ENCODE measurements around the gene NAGK.
"Not testable (repeated sequence)": the region's sequence is repeated elsewhere in the genome, so short reads cannot be mapped to it uniquely, and the experiment has no call there.

The NAGK gene

DNA sequence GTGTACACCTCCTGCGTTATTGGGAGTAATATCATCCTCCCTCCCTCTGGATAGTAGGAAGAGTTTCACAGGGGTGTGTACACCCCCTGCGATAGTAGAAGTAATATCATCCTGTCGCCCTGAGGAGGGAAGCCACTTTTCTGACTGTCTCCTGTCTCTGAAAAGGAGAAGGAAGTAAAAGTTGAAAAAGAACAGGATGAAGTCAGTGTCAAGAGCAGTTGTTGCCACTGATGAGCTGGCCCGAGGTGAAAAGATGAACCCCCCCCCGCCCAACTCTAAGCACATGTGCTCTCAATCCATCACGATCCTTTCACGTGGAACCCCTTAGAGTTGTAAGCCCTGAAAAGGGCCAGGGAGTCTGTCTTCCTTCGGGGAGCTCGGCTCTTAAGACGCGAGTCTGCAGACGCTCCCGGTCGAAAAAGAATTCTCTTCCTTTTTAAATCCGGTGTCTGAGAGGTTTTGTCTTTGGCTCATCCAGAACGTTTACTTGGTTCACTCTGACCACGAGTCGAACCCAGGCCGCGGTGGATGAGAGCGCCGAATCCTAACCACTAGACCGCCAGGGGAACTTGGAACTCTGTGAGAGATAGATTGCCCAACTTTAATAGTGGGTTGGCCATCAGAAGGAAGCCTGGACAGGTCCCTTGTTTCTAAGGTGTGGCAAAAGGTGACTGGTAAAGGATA is 22.4 kb upstream of the NAGK start:
- no peak for DNase-seq (ENCODE audit: low read depth, low spot score)
- ChIA-PET CTCF (interaction anchor here (1.6 kb wide), 1 partner anchor 44 kb away, joined by 4 read pairs; no protein-coding TSS in a partner anchor), POLR2A (no interaction called here)
- no peak overlapping the region for H3K4me3 ChIP-seq (ENCODE audit: low read depth, low read length)
- TF ChIP-seq, protein P1, sequence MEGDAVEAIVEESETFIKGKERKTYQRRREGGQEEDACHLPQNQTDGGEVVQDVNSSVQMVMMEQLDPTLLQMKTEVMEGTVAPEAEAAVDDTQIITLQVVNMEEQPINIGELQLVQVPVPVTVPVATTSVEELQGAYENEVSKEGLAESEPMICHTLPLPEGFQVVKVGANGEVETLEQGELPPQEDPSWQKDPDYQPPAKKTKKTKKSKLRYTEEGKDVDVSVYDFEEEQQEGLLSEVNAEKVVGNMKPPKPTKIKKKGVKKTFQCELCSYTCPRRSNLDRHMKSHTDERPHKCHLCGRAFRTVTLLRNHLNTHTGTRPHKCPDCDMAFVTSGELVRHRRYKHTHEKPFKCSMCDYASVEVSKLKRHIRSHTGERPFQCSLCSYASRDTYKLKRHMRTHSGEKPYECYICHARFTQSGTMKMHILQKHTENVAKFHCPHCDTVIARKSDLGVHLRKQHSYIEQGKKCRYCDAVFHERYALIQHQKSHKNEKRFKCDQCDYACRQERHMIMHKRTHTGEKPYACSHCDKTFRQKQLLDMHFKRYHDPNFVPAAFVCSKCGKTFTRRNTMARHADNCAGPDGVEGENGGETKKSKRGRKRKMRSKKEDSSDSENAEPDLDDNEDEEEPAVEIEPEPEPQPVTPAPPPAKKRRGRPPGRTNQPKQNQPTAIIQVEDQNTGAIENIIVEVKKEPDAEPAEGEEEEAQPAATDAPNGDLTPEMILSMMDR (IDR thresholded peaks at IDR 0.05; ENCODE audit: insufficient read depth, low read length, missing control alignments): no peak

DNA sequence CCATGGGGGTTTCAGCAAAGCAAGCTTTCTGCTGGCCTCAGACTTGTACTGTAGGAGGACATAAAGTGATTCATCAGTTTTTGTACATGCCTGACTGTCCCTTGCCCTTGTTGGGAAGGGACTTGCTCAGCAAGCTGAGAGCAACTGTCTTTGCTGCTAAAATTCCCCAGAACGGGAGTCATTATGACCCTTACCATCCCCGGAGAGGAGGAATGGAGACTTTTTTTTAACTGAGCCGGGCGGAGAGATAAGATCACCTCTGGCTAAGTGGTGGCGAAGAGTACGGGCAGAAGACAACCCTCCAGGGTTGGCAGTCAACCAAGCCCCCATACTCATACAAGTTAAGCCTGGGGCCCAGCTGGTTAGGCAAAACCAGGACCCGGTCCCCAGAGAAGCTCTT is 20.4 kb upstream of the NAGK start:
- CTCF ChIA-PET: no interaction called here
- TF ChIP-seq, protein P1 (IDR thresholded peaks at IDR 0.05; ENCODE audit: insufficient read depth, low read length, missing control alignments): no peak
- POLR2A ChIA-PET: no interaction called here

DNA sequence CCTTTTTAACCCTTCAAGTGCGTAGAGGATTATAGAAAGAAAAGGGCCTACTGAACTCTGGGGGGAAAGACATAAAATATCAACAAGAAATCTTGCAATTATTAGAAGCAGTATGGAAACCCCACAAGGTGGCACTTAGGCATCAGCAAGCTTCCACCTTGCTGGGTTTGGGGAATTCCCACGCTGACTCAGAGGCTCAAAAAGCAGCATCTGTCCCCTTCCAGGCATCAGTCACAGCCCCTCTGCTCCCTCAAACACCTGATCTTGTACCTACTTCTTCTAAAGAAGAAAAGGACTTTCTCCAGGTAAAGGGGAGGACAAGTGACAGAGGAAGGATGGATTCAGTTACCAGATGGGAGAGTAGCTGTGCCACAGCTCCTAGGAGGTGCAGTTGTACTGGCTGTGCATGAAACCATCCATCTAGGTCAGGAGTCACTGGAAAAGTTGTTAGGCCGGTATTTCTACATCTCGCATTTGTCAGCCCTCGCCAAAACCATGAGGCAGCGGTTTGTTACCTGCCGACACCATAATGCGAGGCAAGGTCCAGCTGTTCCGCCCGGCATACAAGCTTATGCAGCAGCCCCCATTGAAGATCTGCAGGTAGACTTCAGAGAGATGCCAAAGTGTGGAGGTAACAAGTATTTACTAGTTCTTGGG is 18.6 kb upstream of the NAGK start:
- DNase-seq (ENCODE audit: low read depth, low spot score); CTCF ChIA-PET; H3K4me3 ChIP-seq (ENCODE audit: low read depth, low read length); POLR2A ChIA-PET: not testable (repeated sequence)

More for the DNA sequence above, 20.4 kb upstream of the NAGK start:
- no peak for DNase-seq (ENCODE audit: low read depth, low spot score)
- H3K4me3 ChIP-seq (ENCODE audit: low read depth, low read length): no peak overlapping the region

DNA sequence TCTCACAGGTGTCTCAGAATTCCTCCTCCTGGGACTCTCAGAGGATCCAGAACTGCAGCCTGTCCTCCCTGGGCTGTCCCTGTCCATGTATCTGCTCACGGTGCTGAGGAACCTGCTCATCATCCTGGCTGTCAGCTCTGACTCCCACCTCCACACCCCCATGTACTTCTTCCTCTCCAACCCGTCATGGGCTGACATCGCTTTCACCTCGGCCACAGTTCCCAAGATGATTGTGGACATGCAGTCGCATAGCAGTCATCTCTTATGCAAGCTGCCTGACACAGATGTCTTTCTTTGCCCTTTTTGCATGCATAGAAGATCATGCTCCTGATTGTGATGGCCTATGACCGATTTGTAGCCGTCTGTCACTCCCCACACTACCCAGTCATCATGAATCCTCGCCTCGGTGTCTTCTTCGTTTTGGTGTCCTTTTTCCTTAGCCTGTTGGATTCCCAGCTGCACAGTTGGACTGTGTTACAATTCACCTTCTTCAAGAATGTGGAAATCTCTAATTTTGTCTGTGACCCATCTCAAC is 13.2 kb upstream of the NAGK start:
- H3K4me3 ChIP-seq (ENCODE audit: low read depth, low read length); POLR2A ChIA-PET; DNase-seq (ENCODE audit: low read depth, low spot score); CTCF ChIA-PET: not testable (repeated sequence)

GRCh38 chr2:71060211-71060610 is 8.2 kb upstream of the NAGK start:
- TF ChIP-seq, protein P1 (IDR thresholded peaks at IDR 0.05; ENCODE audit: insufficient read depth, low read length, missing control alignments): no peak
- no peak overlapping the region for H3K4me3 ChIP-seq (ENCODE audit: low read depth, low read length)
- ChIA-PET POLR2A (interaction anchor here (1.1 kb wide), 1 partner anchor 8 kb away, joined by 5 read pairs; the partner anchor contains the start of gene NAGK), CTCF (no interaction called here)
- no peak for DNase-seq (ENCODE audit: low read depth, low spot score)

- DNase-seq (ENCODE audit: low read depth, low spot score): no peak
- ChIA-PET CTCF (no interaction called here), POLR2A (no interaction called here)
- TF ChIP-seq, protein P1 (IDR thresholded peaks at IDR 0.05; ENCODE audit: insufficient read depth, low read length, missing control alignments): no peak
- no peak overlapping the region for H3K4me3 ChIP-seq (ENCODE audit: low read depth, low read length)
These were observed 7.6 kb upstream of the NAGK start for GRCh38 chr2:71060871-71061270.

DNA sequence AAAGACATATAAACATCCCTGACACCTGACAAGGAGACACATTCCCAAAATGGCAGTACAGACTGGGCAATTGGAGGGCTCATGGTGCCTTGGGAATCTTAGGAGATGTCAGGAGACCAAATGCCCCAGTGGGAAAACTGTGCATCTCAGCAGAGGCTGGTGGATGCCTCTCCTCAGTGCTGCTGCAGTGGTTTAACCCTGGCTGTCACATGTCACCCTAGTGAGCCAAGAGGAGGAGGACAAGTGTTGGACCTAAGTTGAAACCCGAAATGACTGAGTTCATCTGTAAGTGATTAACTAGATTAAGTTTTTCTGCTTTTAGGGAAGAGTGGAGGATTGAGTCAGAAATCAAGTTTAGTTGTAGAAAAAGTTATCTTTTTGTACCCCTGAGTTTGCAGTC is 5.2 kb upstream of the NAGK start:
- H3K4me3 ChIP-seq (ENCODE audit: low read depth, low read length): no peak overlapping the region
- TF ChIP-seq, protein P1 (IDR thresholded peaks at IDR 0.05; ENCODE audit: insufficient read depth, low read length, missing control alignments): no peak
- ChIA-PET CTCF (no interaction called here), POLR2A (no interaction called here)
- DNase-seq (ENCODE audit: low read depth, low spot score): no peak

Data from AG04449 (cell line).